ENCODE results near the gene CEBPG.

The CEBPG gene

DNA sequence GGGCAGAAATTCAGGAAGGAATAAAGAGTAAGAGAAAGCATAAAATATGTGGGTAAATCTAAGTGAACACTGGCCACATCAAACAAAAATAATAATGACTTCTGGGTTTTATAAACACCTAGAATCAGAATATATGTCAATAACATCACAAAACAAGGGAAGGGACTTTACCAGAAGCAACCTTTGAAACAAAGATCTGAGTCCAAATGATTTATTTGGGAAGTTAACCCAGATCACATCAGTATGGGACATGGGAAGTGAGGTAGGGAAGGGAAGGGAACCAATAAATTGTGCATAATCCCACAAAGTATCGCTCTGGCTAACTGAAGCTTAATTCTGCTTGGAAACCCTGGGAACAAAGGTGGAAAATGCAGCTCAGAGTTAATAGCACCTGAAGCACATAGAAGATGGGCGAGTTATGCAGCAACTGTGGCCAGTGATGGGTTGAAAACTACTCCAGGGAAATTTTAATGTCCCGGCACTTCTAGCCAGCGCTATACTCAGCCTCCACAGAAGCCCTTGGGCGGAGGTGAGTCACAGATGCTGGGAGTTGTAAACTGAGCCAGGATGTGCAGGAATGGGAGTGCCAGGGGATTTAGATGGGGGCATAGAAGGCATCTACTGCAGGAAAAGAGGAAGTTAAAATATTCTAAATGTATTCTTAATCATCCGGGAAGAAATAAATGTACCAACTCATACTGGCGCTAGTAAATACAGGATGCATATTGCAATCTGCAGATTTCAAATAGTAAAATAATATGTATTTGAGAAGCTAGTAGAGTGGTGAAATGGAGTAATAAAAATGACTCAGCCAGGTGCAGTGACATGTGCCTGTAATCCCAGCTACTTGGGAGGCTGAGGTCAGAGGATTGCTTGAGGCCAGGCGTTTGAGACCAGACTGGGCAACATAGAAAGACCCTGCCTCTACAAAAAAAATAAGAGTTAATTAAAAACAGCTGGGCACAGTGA is 34.2 kb upstream of the CEBPG start:
- ATAC-seq = no peak
- TF ChIP-seq PPARA (CRISPR knock-in tag; IDR thresholded peaks at IDR 0.05; ENCODE audit: borderline replicate concordance) (no peak), SNAI2 (CRISPR knock-in tag; IDR thresholded peaks at IDR 0.05) (no peak), ESRRG (CRISPR knock-in tag; IDR thresholded peaks at IDR 0.05) (no peak), ARNTL (CRISPR knock-in tag; IDR thresholded peaks at IDR 0.05; ENCODE audit: borderline replicate concordance, low read depth) (no peak), ZFP3 (CRISPR knock-in tag; IDR thresholded peaks at IDR 0.05) (no peak), TOX (CRISPR knock-in tag; IDR thresholded peaks at IDR 0.05; ENCODE audit: borderline replicate concordance) (no peak), TCF4 (CRISPR knock-in tag; IDR thresholded peaks at IDR 0.05; ENCODE audit: borderline replicate concordance) (no peak), OSR1 (CRISPR knock-in tag; IDR thresholded peaks at IDR 0.05) (no peak), ZNF70 (CRISPR knock-in tag; IDR thresholded peaks at IDR 0.05) (no peak), ISL1 (CRISPR knock-in tag; IDR thresholded peaks at IDR 0.05) (no peak), ZFP30 (CRISPR knock-in tag; IDR thresholded peaks at IDR 0.05) (no peak), ZNF565 (CRISPR knock-in tag; conservative IDR thresholded peaks at IDR 0.05; ENCODE audit: low read depth) (no peak), ZC3H10 (CRISPR knock-in tag; IDR thresholded peaks at IDR 0.05) (no peak)
- TF ChIP-seq, protein P1, sequence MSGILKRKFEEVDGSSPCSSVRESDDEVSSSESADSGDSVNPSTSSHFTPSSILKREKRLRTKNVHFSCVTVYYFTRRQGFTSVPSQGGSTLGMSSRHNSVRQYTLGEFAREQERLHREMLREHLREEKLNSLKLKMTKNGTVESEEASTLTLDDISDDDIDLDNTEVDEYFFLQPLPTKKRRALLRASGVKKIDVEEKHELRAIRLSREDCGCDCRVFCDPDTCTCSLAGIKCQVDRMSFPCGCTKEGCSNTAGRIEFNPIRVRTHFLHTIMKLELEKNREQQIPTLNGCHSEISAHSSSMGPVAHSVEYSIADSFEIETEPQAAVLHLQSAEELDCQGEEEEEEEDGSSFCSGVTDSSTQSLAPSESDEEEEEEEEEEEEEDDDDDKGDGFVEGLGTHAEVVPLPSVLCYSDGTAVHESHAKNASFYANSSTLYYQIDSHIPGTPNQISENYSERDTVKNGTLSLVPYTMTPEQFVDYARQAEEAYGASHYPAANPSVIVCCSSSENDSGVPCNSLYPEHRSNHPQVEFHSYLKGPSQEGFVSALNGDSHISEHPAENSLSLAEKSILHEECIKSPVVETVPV (CRISPR knock-in tag; IDR thresholded peaks at IDR 0.05) = no peak
- TF ChIP-seq, protein P2, sequence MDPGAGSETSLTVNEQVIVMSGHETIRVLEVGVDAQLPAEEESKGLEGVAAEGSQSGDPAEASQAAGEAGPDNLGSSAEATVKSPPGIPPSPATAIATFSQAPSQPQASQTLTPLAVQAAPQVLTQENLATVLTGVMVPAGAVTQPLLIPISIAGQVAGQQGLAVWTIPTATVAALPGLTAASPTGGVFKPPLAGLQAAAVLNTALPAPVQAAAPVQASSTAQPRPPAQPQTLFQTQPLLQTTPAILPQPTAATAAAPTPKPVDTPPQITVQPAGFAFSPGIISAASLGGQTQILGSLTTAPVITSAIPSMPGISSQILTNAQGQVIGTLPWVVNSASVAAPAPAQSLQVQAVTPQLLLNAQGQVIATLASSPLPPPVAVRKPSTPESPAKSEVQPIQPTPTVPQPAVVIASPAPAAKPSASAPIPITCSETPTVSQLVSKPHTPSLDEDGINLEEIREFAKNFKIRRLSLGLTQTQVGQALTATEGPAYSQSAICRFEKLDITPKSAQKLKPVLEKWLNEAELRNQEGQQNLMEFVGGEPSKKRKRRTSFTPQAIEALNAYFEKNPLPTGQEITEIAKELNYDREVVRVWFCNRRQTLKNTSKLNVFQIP (CRISPR knock-in tag; IDR thresholded peaks at IDR 0.05; ENCODE audit: borderline replicate concordance, low read depth) = no peak
- TF ChIP-seq, protein P3, sequence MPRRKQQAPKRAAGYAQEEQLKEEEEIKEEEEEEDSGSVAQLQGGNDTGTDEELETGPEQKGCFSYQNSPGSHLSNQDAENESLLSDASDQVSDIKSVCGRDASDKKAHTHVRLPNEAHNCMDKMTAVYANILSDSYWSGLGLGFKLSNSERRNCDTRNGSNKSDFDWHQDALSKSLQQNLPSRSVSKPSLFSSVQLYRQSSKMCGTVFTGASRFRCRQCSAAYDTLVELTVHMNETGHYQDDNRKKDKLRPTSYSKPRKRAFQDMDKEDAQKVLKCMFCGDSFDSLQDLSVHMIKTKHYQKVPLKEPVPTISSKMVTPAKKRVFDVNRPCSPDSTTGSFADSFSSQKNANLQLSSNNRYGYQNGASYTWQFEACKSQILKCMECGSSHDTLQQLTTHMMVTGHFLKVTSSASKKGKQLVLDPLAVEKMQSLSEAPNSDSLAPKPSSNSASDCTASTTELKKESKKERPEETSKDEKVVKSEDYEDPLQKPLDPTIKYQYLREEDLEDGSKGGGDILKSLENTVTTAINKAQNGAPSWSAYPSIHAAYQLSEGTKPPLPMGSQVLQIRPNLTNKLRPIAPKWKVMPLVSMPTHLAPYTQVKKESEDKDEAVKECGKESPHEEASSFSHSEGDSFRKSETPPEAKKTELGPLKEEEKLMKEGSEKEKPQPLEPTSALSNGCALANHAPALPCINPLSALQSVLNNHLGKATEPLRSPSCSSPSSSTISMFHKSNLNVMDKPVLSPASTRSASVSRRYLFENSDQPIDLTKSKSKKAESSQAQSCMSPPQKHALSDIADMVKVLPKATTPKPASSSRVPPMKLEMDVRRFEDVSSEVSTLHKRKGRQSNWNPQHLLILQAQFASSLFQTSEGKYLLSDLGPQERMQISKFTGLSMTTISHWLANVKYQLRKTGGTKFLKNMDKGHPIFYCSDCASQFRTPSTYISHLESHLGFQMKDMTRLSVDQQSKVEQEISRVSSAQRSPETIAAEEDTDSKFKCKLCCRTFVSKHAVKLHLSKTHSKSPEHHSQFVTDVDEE (CRISPR knock-in tag; IDR thresholded peaks at IDR 0.05) = no peak
- TF ChIP-seq, protein P4, sequence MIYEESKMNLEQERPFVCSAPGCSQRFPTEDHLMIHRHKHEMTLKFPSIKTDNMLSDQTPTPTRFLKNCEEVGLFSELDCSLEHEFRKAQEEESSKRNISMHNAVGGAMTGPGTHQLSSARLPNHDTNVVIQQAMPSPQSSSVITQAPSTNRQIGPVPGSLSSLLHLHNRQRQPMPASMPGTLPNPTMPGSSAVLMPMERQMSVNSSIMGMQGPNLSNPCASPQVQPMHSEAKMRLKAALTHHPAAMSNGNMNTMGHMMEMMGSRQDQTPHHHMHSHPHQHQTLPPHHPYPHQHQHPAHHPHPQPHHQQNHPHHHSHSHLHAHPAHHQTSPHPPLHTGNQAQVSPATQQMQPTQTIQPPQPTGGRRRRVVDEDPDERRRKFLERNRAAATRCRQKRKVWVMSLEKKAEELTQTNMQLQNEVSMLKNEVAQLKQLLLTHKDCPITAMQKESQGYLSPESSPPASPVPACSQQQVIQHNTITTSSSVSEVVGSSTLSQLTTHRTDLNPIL (CRISPR knock-in tag; IDR thresholded peaks at IDR 0.05; ENCODE audit: low read depth) = no peak

DNA sequence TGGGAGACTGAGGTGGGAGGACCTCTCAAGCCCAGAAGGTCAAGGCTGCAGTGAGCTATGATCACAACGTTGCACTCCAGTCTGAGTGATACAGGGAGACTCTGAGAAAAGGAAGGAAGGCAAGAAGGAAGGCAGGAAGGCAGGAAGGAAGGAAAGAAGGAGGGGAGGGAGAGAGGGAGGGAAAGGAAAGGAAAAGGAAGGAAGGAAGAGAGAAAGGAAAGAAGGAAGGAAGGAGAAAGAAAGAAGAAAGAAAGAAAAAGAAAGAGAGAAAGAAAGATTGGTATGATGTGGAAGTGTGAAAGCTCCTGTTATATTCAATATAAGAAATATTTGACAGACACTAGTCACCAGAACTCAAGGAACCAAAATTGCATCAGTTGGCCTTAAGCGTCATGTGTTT is 32.5 kb upstream of the CEBPG start:
- ATAC-seq = no peak
- TF ChIP-seq, protein P3 (CRISPR knock-in tag; IDR thresholded peaks at IDR 0.05) = no peak
- TF ChIP-seq, protein P1 (CRISPR knock-in tag; IDR thresholded peaks at IDR 0.05) = no peak
- TF ChIP-seq GLIS3 (CRISPR knock-in tag; IDR thresholded peaks at IDR 0.05) (no peak), ESRRG (CRISPR knock-in tag; IDR thresholded peaks at IDR 0.05) (no peak), ZFP3 (CRISPR knock-in tag; IDR thresholded peaks at IDR 0.05) (no peak)

Data from SK-N-SH treated with all-trans-retinoic acid at 6 μM for 48 hours (cell line).